Hepatocyte (in vitro differentiated cells): ENCODE data around the gene ZNF683.

Source experiments
- CTCF ChIP-seq: fragments of 200-600 bp; sonication (generic); IDR thresholded peaks from 2 replicates; pipeline ENCODE4 v1.5.1; 2016; ENCODE audit warnings: antibody characterized with exemption, mild to moderate bottlenecking; ENCODE audit not compliant: poor library complexity
- EZH2 ChIP-seq: fragments of 200-600 bp; sonication (generic); IDR thresholded peaks from 2 replicates; pipeline ENCODE4 v1.6.1; 2016; ENCODE audit warnings: antibody characterized with exemption, mild to moderate bottlenecking, borderline replicate concordance
- EZH2phosphoT487 ChIP-seq: fragments of 200-600 bp; sonication (generic); IDR thresholded peaks from one replicate; pipeline ENCODE4 v1.6.1; 2018; ENCODE audit warnings: antibody characterized with exemption, mild to moderate bottlenecking, low read depth, moderate library complexity; ENCODE audit not compliant: unreplicated experiment, severe bottlenecking

- no peak for TF ChIP-seq EZH2
- TF ChIP-seq CTCF: no peak
- TF ChIP-seq EZH2phosphoT487: no peak
These were observed 10.9 kb downstream of the ZNF683 start for GRCh38 chr1:26361605-26362122.
